ENCODE results near the gene SUMO2. TPM values are rescaled to one million over a fixed set of nuclear protein-coding genes. Genes with fewer than 3 reads are reported as not detected.

Gene SUMO2
- total RNA-seq, 1 experiment from 2014 or later: 169 TPM

GRCh38 chr17:75124041-75124818 lies 58.5 kb downstream of the SUMO2 start:
- DNase-seq (ENCODE audit: low spot score): peak; percentile 96

- DNase-seq (ENCODE audit: low spot score): no peak
Observed at GRCh38 chr17:75118307-75118706, 64.5 kb downstream of the SUMO2 start.

GRCh38 chr17:75116737-75117136 lies 66.0 kb downstream of the SUMO2 start:
- DNase-seq (ENCODE audit: low spot score): no peak

Small RNAs within 50 kb of the gene (small RNA-seq; reads per million reads assigned to genes)
- gene RF00019: not detected

Other genes with a start within 250 kb of the SUMO2 start
- gene OTOP3, start 247.1 kb downstream of the SUMO2 start, total RNA-seq (2014; rRNA removed; shearing (Covaris generic)): not detected in 2 replicates
- gene HID1, start 210.2 kb downstream of the SUMO2 start, total RNA-seq (2014; rRNA removed; shearing (Covaris generic)): 27.5 and 36.2 TPM in 2 replicates
- 10.2 and 10.6 TPM in 2 replicates for gene CDR2L, start 195.3 kb downstream of the SUMO2 start, total RNA-seq (2014; rRNA removed; shearing (Covaris generic))
- gene MRPL58, start 170.3 kb downstream of the SUMO2 start, total RNA-seq (2014; rRNA removed; shearing (Covaris generic)): 61.7 and 66.4 TPM in 2 replicates
- gene ATP5PD, start 136.0 kb downstream of the SUMO2 start, total RNA-seq (2014; rRNA removed; shearing (Covaris generic)): 127 and 169 TPM in 2 replicates
- 8.9 and 9.2 TPM in 2 replicates for gene KCTD2, start 135.7 kb downstream of the SUMO2 start, total RNA-seq (2014; rRNA removed; shearing (Covaris generic))
- gene SLC16A5, start 95.0 kb downstream of the SUMO2 start, total RNA-seq (2014; rRNA removed; shearing (Covaris generic)): 231 and 264 TPM in 2 replicates
- gene ARMC7, start 73.0 kb downstream of the SUMO2 start, total RNA-seq (2014; rRNA removed; shearing (Covaris generic)): 18.3 and 18.8 TPM in 2 replicates
- gene NT5C, start 51.2 kb downstream of the SUMO2 start, total RNA-seq (2014; rRNA removed; shearing (Covaris generic)): 206 and 233 TPM in 2 replicates
- gene JPT1, start 28.4 kb downstream of the SUMO2 start, total RNA-seq (2014; rRNA removed; shearing (Covaris generic)): 232 and 245 TPM in 2 replicates
- gene NUP85, start 22.7 kb upstream of the SUMO2 start, total RNA-seq (2014; rRNA removed; shearing (Covaris generic)): 60.3 and 61.7 TPM in 2 replicates
- 16.4 and 20.7 TPM in 2 replicates for gene GGA3, start 78.6 kb upstream of the SUMO2 start, total RNA-seq (2014; rRNA removed; shearing (Covaris generic))
- 77.5 and 77.7 TPM in 2 replicates for gene MRPS7, start 78.9 kb upstream of the SUMO2 start, total RNA-seq (2014; rRNA removed; shearing (Covaris generic))
- 22.8 and 28.8 TPM in 2 replicates for gene MIF4GD, start 88.3 kb upstream of the SUMO2 start, total RNA-seq (2014; rRNA removed; shearing (Covaris generic))
- gene SLC25A19, start 106.5 kb upstream of the SUMO2 start, total RNA-seq (2014; rRNA removed; shearing (Covaris generic)): 39.8 and 46.4 TPM in 2 replicates
- 135 and 169 TPM in 2 replicates for gene GRB2, start 222.7 kb upstream of the SUMO2 start, total RNA-seq (2014; rRNA removed; shearing (Covaris generic))